HG03064 (cell line): ENCODE results near the gene EXOC6.
"Not testable (repeated sequence)": the region's sequence is repeated elsewhere in the genome, so short reads cannot be mapped to it uniquely, and the experiment has no call there.

Experiments used
- ATAC-seq: cut with Tn5 transposase; IDR thresholded peaks from one replicate; pipeline ENCODE4 v1.9.1; 2021; ENCODE audit warnings: low read depth; ENCODE audit not compliant: unreplicated experiment

EXOC6 gene

DNA sequence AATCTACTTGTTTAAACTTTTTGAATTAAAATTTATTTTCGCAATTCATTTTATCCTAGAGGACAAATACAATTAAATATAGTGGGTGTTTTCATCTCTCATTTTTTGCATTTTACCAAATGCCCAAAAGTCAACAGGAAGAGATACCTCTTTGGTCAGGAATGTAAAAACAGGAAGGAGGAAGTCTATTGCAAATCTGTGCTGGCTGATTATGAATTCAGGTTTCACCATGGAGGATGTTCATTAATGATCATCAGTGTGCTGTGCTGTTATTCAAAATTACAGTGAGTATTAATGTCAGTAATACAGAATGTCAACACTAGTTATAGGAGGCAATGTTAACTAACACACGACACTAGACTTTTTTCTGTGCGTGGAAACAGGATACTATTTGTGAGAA is 24.7 kb downstream of the EXOC6 start:
- ATAC-seq, result no peak

DNA sequence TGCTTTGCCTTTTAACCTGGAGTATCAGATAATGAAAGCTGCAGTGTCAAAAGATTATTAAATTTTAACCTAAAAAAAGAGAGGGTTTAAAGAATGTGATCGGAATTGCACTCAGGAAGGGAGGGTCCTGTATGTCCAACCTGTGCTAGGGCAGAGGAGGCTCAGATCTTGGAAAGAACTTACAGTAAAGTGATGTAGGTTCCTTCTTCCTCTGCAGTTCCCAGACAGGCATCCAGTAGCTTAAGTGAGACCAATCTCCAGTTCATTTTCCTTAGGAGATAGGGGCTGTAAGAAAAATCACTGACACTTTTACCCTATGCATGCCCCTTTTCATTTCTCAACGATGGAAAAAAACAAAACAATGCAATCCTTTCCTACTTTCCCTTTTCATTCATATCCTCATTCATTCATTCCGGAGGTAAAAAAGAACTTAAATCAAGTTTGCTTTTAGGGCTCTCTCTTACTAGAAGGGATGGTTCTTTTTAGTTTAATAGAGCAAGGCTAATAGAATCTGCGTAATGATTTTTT is 28.3 kb downstream of the EXOC6 start:
- ATAC-seq, result no peak

DNA sequence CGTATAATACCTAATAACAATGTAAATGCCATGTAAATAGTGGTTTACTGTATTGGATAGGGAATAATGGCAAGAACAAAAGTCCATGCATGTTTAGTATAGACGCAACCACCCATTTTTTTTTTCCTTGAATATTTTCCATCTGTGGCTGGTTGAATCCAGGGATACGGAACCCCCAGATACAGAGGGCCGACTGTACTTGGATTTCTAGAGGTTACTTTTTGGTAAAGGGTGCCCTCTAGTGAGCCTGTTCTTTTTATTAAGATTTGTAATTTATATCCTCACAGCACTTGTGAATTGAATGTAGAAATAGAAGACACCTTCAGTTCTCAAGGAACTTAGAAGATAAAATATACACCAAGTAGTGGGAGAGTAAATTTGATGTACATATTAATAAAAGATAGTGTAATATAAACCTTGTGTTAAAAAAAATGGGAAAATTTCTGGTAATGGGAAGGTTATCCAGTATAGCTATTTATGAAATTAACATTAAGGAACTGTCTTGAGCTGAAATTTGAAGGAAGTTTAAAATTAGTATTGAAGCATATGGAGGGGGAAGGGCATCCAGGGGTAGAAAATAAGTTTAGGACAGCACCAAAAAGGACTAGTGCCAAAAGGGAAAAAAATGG is 32.0 kb downstream of the EXOC6 start:
- no peak for ATAC-seq

DNA sequence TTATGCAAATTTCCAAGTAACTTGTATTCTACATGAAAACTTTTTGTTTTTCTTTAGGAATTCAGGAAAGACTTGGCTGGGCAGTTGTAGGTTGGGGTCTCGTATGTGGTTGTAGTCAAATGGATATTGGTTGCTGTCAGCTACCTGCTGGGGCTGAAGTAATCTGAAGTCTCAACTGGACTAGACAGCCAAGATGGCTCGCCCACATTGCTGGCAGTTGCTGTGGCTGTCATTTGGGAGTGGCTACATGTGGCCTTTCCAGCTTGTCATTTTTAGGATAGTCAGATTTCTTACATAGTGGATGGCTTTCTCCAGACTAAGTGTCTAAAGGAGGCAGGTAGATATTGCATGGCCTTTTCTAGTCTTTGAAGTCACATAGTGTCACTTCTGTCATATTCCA is 32.6 kb downstream of the EXOC6 start:
- no peak for ATAC-seq

- no peak for ATAC-seq
Observed at GRCh38 chr10:92886334-92886961, 38.1 kb downstream of the EXOC6 start.

DNA sequence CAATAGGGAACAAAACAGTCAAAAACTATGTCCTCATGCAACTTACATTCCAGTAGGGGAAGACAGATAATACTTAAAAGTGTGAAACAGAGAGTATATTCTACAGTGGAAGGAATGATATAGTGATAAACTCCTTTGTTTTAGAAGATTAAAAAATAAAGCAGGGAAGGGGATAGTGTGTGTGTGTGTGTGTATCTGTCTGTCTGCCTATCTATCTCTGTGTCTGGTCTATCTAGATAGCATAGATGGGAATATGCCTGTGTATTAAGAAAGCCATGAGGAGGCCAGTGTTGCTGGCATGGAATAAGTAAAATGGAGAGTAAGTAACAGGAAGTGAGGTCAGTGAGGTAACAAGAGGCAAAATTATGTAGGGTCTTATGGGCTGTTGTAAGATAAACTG is 42.2 kb downstream of the EXOC6 start:
- no peak for ATAC-seq

DNA sequence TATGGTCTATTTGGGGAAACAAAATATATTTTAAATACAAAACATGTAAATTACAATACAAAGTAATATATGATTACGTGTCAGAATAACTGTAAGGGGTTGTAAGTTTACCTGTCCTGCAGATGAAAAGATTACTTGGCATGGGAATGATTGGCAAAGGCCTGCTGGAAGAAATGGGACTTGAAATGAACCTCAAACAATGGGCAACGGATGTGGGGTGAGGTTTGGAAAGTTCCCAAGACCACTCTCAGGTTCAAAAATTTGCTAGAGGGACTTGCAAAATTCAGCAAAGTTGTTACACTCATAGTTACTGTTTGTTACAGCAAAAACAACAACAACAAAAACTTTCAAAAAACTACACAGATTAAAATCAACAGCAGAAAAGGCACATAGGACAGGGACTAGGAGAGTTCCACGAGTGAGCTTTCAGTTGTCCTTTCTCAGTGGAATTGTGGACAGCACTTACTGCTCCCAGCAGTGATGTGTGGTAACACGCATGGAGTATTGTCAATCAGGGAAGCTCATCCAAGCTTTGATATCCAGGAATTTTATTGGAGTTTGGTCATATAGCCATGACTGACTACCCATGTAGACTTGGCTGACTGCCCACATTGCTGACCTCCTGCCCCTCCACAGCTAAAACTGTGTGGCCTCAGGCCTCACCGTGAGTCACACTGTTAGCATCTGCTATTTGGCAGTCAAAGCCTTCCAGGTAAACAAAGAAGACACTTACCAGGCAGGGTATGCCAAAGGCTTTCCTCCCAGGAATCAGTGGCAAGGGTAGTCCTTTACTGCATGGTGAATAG is 43.8 kb downstream of the EXOC6 start:
- ATAC-seq, result no peak

DNA sequence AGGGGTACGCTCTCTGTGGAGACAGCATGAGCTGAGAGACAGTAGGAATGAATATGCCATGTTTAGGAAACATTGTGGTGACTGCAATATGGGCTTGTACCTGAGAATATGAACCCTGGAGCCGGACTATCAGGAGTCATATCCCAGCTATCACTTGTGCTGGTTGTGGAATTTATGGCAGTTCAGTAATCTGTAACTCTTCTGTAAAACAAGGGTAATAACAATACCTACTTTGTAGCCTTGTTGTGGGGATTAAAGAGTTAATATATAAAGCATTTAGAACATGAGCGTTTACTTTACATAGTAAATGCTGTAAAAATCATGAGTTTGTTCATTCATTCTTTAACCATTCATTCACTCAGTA is 44.4 kb downstream of the EXOC6 start:
- ATAC-seq, result no peak

DNA sequence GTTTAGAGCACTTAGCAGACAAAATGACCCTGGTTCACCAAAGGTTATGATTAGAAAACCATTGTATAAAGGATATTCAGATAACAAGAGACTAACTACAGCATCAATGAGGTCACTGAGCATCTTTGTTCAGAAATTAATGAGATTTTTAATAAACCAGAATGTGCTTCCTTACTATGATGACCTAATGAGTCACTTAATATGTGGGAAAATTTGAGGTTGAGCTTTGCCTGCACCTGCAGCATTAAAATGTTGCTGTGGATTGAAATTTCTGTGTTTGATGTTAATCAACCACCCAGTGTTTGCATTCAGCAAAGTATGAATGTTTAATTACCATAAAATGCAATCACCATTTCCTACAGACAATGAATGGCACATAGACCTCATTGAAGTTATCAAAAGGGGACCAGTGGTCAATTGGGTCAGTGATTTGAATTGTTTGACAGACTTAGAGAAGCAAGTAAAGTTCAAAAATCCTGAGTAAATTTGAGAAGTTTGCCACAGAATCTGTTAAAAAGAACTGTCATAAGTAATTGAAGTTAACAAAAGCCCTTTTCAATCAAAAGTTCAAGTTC is 45.8 kb downstream of the EXOC6 start:
- no peak for ATAC-seq

- no peak for ATAC-seq
Observed at GRCh38 chr10:92897916-92898315, 49.6 kb downstream of the EXOC6 start.

- no peak for ATAC-seq
Observed at GRCh38 chr10:92901819-92902251, 53.5 kb downstream of the EXOC6 start.

GRCh38 chr10:92903633-92904032 is 55.3 kb downstream of the EXOC6 start:
- ATAC-seq, result no peak

DNA sequence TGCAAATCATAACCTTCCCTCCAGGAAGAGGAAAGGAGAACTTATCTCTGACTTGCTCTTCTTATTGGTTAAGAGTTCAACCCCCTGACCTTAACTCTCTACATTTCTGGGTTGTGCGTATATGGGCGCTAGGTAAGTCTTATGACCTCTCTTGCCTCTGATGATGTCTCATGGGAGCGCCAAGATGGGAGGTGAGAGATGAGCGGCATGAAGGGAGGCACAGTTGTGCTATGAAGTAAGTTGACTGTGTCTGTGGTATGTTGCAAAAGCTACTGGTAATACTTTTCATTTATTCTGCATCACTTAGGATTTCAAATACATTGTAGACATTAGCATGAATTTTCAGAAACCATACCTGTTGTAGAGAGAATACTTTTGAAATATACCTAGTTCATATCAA is 59.0 kb downstream of the EXOC6 start:
- no peak for ATAC-seq

DNA sequence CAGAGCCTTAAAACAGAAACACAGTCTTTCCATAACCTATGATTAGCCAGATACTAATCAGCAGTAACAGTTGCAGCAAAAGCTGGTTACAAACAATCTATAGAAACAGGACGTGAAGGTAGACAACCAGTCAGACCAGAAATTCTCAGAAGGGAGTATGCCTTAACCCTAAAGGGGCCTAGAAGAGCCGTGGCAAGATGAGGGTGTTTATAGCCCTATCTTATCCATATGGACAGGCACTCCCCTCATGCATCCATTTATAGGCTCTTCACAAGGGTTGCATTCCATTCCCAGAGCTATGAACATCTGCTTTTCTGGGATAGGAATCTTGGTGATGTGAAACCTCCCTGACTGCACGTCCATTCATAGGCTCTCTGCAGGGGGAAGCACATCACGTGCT is 64.3 kb downstream of the EXOC6 start:
- not testable (repeated sequence) for ATAC-seq

DNA sequence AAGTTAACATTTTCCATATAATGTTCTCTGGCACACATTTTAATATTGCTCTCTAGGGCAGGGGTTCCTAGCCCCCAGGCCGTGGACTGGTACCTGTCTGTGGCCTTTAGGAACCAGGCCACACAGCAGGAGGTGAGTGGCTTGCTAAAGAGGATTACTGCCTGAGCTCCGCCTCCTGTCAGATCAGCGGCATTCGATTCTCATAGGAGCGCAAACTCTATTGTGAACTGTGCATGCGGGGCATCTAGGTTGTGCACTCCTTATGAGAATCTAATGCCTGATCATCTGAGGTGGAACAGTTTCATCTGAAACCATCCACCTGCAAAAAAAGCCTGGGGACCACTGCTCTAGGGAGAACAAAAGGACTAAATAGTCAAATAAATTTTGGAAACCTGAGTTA is 65.7 kb downstream of the EXOC6 start:
- ATAC-seq, result no peak

- no peak for ATAC-seq
Observed at GRCh38 chr10:92914478-92915325, 66.4 kb downstream of the EXOC6 start.

DNA sequence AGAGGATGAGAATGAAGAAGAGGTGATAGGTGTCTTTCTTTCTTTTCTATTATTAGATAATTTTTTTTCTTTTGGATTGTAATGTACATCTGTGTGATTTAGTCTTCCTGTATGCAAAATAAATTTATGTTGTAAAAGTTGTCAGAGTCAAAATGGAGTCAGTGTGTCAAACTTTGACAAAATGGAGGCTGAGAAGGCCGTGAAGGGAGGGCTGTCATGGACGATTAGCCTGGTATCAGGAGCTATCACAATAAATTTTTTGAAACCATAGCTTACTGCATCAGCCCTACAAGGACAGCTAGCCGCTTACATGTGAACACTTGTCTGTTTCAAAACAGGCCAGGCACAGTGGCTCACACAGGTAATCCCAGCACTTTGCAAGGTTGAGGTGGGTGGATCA is 67.6 kb downstream of the EXOC6 start:
- no peak for ATAC-seq

DNA sequence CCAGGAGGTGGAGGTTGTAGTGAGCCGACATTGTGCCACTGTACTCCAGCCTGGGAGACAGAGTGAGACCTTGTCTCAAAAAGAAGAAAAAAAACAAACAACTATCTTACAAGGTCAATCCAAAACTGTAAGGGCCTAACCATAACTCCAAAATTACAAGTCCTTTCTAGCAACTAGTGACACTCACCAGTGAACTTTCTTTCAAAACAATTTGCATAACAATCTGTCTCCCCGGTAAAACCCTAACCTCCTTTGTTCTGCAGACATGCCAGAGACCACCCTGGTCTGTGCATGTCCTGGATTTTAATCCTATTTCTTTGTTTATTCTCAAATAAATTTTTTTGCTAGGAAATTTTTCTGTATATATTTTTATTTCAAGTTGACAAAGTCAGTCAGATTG is 68.1 kb downstream of the EXOC6 start:
- no peak for ATAC-seq

- ATAC-seq, result no peak
Observed at GRCh38 chr10:92918603-92919002, 70.3 kb downstream of the EXOC6 start.

GRCh38 chr10:92920866-92921265 is 72.5 kb downstream of the EXOC6 start:
- ATAC-seq, result no peak
